ENCODE measurements around the gene AGBL5. TPM values are rescaled to one million over a fixed set of nuclear protein-coding genes. Genes with fewer than 3 reads are reported as not detected.

The AGBL5 gene
- polyA plus RNA-seq, 1 donor (not counting 4 experiments of a cell fraction or from before 2014, with no cell fraction given) = 25.5 TPM

- peaks cover 7% of the 10 kb centered on the region for H3K4me1 ChIP-seq (ENCODE audit: control insufficient read depth, extremely low read depth, insufficient read depth, low read length)
- H3K27me3 ChIP-seq (ENCODE audit: control insufficient read depth, extremely low read depth, insufficient read depth, low read length) = no peaks in the 10 kb centered on the region
- H3K9me3 ChIP-seq (ENCODE audit: control insufficient read depth, low read depth, low read length) = no peaks in the 10 kb centered on the region
- no peak overlapping the region for H2AFZ ChIP-seq (ENCODE audit: control insufficient read depth, low read length)
- TF ChIP-seq EZH2 (IDR thresholded peaks at IDR 0.05; ENCODE audit: low read length) (no peak), CTCF (optimal IDR thresholded peaks at IDR 0.05 in 1 of 3, IDR thresholded peaks at IDR 0.05 in 1 of 3, conservative IDR thresholded peaks at IDR 0.05 in 1 of 3; ENCODE audit: extremely low read depth in 1 of 3, insufficient read depth in 2 of 3, low read length in 3 of 3) (no peak)
- H3K9ac ChIP-seq (ENCODE audit: control insufficient read depth, extremely low read depth, insufficient read depth, low read length) = no peak overlapping the region
- dilution Hi-C loops (cut with MboI; ENCODE audit: extremely low pct_ligation_motif_present, low sequenced_read_pairs) = no loop called here
- no peaks in the 10 kb centered on the region for H3K9me1 ChIP-seq (ENCODE audit: control insufficient read depth, extremely low read depth, insufficient read depth, low read length)
- peaks cover 20% of the 10 kb centered on the region for H3K79me2 ChIP-seq (ENCODE audit: control insufficient read depth, insufficient read depth, low read length)
- peaks cover 2% of the 10 kb centered on the region for H4K20me1 ChIP-seq (ENCODE audit: control insufficient read depth, extremely low read depth, insufficient read depth, low read length)
- H3K27ac ChIP-seq (ENCODE audit: control insufficient read depth, insufficient read depth, low read length) = no peak overlapping the region
- no peak overlapping the region for H3K4me3 ChIP-seq (ENCODE audit: control insufficient read depth in 2 of 3, extremely low read depth in 1 of 3, insufficient read depth in 2 of 3, low read depth in 1 of 3, low read length in 3 of 3)
- peaks cover 55 to 61% of the 10 kb centered on the region in 2 experiments for H3K36me3 ChIP-seq (ENCODE audit: control insufficient read depth in 2 of 2, extremely low read depth in 1 of 2, insufficient read depth in 2 of 2, low read length in 2 of 2)
- DNase-seq (ENCODE audit: low read depth, low spot score) (no peak), FAIRE-seq (no peak)
- H3K4me2 ChIP-seq (ENCODE audit: control insufficient read depth, extremely low read depth, insufficient read depth, low read depth, low read length) = no peak overlapping the region
Measured at GRCh38 chr2:27038012-27038411, 13.5 kb upstream of the AGBL5 start.

GRCh38 chr2:27038631-27039339 lies 12.7 kb upstream of the AGBL5 start:
- Histone ChIP-seq H3K4me1 (ENCODE audit: control insufficient read depth, extremely low read depth, insufficient read depth, low read length) (peaks cover 3% of the 10 kb centered on the region), H3K4me2 (ENCODE audit: control insufficient read depth, extremely low read depth, insufficient read depth, low read depth, low read length) (no peak overlapping the region), H3K9ac (ENCODE audit: control insufficient read depth, extremely low read depth, insufficient read depth, low read length) (no peak overlapping the region), H3K27ac (ENCODE audit: control insufficient read depth, insufficient read depth, low read length) (no peak overlapping the region), H3K79me2 (ENCODE audit: control insufficient read depth, insufficient read depth, low read length) (peaks cover 12% of the 10 kb centered on the region), H2AFZ (ENCODE audit: control insufficient read depth, low read length) (no peak overlapping the region), H4K20me1 (ENCODE audit: control insufficient read depth, extremely low read depth, insufficient read depth, low read length) (peaks cover 2% of the 10 kb centered on the region), H3K9me1 (ENCODE audit: control insufficient read depth, extremely low read depth, insufficient read depth, low read length) (no peaks in the 10 kb centered on the region), H3K27me3 (ENCODE audit: control insufficient read depth, extremely low read depth, insufficient read depth, low read length) (no peaks in the 10 kb centered on the region), H3K4me3 (ENCODE audit: control insufficient read depth in 2 of 3, extremely low read depth in 1 of 3, insufficient read depth in 2 of 3, low read depth in 1 of 3, low read length in 3 of 3) (no peak overlapping the region), H3K36me3 (ENCODE audit: control insufficient read depth in 2 of 2, extremely low read depth in 1 of 2, insufficient read depth in 2 of 2, low read length in 2 of 2) (peaks cover 55 to 61% of the 10 kb centered on the region in 2 experiments), H3K9me3 (ENCODE audit: control insufficient read depth, low read depth, low read length) (no peaks in the 10 kb centered on the region)
- dilution Hi-C loops (cut with MboI; ENCODE audit: extremely low pct_ligation_motif_present, low sequenced_read_pairs) = no loop called here
- DNase-seq (ENCODE audit: low read depth, low spot score) (no peak), FAIRE-seq (no peak)
- TF ChIP-seq EZH2 (IDR thresholded peaks at IDR 0.05; ENCODE audit: low read length) (no peak), CTCF (optimal IDR thresholded peaks at IDR 0.05 in 1 of 3, IDR thresholded peaks at IDR 0.05 in 1 of 3, conservative IDR thresholded peaks at IDR 0.05 in 1 of 3; ENCODE audit: extremely low read depth in 1 of 3, insufficient read depth in 2 of 3, low read length in 3 of 3) (no peak)
